ENCODE results near the gene SAP25. TPM values are rescaled to one million over a fixed set of nuclear protein-coding genes. Genes with fewer than 3 reads are reported as not detected.

The SAP25 gene
- total RNA-seq, 1 donor from 2014 or later: 0.77 TPM

DNA sequence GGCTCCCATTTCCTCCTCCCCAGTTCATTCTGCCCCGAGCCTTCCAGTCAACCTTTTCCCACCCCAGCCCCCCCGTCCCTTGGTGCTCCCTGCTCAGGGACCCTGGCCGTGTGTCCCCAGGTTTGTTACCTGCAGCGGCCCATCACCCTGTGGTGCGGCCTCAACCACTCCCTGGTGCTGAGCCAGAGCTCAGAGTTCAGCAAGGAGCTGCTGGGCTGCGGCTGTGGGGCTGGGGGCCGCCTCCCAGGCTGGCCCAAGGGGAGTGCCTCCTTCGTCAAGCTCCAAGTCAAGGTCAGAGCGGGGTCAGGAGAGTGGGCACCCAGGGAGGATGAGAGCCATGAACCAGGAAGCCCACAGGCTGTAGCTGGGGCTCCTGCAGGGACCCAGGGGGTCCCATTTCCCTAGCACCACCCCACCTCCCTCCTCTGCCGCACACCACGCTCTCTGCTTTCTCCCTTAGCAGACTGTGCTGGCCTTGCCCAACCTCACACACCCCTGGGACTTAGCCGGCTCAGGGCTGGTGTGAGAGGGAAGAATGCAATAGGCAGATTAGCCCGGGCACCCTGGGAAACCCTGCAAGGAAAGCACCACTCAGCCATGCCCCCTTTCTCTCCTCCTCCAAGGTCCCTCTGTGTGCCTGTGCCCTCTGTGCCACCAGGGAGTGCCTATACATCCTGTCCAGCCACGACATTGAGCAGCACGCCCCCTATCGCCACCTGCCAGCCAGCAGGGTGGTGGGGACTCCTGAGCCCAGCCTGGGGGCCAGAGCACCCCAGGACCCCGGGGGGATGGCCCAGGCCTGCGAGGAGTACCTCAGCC is 26.4 kb upstream of the SAP25 start:
- ATAC-seq: no peak
- DNase-seq: no peak
- intact Hi-C loops (cut with micrococcal nuclease): no loop called here

DNA sequence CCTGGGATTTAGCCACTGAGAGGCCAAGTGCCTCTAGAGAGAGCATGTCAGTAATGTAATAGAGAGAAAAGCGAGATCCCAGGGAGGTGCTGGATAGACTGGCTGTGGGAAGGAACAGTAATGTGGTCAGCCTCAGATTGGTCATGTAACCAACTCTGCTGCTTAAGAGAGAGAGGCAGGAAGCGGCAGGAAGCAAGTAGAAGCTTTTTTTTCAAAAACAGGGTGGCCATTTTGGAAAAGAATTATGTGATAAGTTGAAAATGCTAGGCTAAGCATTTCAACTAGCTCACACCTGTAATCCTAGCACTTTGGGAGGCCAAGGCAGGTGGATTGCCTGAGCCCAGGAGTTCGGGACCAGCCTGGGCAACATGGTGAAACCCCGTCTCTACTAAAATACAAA is 24.7 kb upstream of the SAP25 start:
- DNase-seq (no peak), ATAC-seq (no peak)
- intact Hi-C loops (cut with micrococcal nuclease): no loop called here

DNA sequence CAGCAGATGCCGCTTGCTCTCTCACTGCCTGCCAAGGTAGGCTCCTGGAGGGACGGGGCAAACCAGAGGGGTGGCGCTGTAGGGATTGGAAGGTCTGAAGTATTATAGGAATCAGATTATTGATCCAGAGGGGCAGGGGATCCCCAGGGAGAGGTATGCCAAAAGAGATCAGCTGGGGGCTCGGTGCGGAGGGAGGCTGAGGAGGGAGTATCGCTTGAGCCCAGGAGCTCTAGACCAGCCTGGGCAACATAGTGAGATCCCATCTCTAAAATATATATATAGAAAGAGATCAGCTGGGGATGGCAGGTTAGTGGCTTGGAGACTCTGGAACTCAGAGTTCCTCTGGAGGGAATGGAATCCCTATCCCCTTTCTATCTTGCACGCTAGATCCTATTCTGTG is 21.5 kb upstream of the SAP25 start:
- ATAC-seq (no peak), DNase-seq (no peak)
- intact Hi-C loops (cut with micrococcal nuclease): no loop called here

DNA sequence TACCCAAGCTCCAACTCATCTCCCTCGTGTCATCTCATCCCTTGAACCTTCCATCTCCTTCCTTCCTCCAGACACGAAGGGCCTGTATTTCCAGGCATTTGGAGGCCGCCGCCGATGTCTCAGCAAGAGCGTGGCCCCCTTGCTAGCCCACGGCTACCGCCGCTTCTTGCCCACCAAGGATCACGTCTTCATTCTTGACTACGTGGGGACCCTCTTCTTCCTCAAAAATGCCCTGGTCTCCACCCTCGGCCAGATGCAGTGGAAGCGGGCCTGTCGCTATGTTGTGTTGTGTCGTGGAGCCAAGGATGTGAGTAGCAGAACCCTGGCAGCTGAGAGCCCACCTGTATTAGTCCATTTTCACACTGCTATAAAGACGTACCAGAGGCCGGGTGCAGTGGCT is 17.9 kb upstream of the SAP25 start:
- DNase-seq (peak; percentile 12), ATAC-seq (no peak)
- intact Hi-C loops (cut with micrococcal nuclease): no loop called here

DNA sequence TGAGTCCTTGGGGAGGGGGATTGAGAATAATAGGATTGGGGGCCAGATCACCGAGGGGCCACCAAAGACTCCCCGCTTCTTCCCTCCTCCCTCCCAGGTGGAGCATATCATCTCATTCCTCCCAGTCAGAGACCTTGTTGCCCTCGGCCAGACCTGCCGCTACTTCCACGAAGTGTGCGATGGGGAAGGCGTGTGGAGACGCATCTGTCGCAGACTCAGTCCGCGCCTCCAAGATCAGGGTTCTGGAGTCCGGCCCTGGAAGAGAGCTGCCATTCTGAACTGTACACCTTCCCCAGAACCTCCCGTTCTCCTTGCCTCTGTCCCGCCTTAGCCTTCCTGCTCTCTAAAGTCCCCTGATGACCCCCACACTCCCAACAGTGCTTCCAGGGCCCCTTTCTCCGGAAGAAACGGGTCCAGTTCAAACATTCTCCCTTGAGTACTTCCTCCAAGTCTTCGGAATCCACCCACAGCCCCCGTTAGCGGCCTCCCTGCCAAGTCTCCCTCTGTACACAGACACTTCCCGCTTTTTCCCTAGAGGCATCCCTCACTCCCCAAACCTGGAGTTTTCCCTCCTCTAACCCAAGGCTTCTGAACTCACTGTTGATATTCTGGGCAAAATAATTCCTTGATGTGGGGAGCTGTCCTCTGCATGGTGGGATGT is 16.5 kb upstream of the SAP25 start:
- no peak for ATAC-seq
- intact Hi-C loops (cut with micrococcal nuclease): no loop called here
- peak; percentile 71 for DNase-seq

DNA sequence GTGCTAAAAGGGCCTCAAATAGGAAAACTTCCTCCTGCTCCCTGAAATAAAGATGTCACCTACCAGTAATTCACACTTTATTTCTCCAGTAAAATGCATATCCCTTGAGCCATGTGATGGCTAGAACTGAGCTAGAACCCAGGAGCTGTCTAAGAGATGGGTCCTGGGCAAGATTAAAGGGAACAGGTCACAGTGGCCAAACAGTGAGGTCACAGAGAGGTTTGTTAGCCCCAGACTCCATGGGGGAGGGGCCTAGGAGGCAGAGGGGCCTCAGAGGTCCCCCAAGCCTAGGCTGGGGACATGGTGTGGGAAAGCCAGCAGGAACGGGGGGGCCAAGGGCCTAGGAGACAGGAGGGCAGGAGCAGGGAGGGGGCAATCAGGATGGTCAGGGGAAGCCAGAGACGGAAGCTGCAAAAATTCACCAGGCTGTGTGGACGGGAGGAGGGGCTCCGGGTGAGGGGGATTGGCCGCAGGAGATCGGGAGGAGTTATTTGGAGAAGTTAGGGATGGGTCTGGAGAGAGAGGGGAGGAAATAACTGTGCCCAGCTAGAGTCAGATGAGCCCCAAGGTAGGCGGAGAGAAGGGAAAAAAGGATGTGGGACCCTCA is 15.7 kb upstream of the SAP25 start:
- DNase-seq: no peak
- ATAC-seq: no peak
- intact Hi-C loops (cut with micrococcal nuclease): no loop called here

DNA sequence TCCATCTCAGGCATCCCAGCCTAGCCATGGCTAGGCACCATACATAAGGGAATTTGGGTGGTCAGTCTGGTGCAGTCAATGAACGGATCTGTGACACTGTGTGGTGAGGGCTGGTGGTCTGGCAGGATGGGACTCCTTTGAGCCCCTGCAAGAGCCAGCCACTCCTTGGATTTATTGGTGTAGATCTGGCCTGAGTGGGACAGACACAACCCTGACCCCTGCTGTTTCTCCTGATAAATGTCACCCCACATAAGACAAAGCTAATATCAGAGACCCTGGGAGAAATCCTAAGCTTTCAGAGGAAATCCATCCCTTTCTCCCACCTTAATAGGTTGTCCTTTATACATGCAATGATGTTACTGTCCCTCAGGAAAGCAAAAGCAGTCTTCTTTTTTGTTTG is 14.7 kb upstream of the SAP25 start:
- ATAC-seq: no peak
- no peak for DNase-seq
- intact Hi-C loops (cut with micrococcal nuclease): no loop called here

DNA sequence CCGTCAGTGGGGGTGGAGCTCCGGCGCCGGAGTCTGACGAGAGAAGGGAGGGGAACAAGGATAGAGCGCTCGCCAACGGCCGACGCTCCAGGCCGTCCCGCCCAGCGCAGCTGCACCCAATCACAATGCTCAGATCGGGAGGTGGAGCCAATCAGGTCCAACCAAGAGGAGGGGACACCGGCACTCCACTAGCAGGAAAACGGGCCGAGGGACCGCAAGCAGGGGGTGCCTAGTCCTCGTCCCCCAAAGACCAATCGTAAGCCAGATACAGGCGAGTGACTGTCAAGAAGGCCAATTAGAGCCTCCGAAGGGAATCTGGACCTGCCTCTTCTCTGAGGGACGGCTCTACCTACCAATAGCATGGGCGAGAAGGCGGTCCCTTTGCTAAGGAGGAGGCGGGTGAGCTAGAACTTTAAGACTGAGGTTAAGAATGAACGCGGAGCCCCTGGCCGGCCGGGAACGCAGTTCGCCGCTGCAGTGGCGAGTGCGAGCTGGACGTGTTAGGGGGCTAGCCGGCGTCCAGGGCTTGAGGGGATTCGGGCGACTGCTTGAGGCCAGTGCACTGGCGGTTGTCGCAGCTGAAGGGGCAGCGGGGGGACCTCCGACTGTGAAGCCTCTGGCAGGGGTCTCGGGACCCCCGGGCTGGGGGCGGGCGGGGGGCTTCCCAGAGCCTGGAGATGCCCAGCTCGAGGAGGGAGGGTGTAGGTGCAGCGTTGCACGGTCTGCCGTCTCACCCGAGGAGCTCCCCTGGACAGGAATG is 12.7 kb upstream of the SAP25 start, which contains the start of gene FBXO24:
FBXO24 (plus strand) TSS at position 63 of the 760 bp plus-strand sequence; CDS start at position 361, 298 bp downstream.
- intact Hi-C loops (cut with micrococcal nuclease): no loop called here
- ATAC-seq: peak; percentile 90
- peak; percentile 99 for DNase-seq

DNA sequence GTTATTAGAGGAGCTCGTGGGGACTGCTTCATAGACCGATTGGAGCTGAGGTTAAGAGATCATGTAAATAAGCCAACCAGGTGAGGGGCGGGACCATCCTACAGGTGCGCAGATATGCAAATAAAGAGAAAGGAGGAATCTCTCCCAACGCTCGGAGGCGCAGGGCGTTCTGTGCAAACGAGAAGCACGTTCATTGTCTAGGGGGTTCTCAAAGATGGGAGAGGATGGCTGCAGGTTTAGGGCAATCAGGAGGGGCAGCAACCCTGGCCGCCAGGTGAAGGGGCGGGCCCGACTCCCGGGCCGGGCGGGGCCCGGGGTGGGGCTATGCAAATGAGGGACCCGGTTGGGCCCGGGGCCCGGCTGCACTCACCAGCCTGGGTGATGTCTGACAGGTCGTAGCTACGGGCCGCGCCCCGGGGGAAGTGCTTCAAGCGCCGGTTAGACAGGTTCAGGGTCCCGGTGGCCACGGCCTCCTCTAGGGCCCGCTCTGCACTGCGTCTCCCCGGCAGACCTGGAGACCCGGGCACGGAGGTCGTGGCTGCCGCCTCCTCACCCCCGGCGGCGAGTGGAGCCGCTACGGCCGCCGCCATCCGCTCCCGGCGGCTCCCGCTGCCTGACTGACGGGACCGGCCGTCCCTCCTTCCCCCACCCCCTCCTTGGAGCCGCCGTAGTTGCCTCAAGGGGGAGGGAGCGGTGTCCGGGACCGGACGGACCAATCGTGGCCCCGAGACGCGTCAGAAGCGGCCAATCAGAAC is 12.0 kb upstream of the SAP25 start, which contains the start of gene LRCH4:
LRCH4 (minus strand) TSS at position 619 of the 755 bp plus-strand sequence; CDS start at position 590, 29 bp downstream.
- DNase-seq (no peak), ATAC-seq (peak; percentile 25)
- intact Hi-C loops (cut with micrococcal nuclease): no loop called here

DNA sequence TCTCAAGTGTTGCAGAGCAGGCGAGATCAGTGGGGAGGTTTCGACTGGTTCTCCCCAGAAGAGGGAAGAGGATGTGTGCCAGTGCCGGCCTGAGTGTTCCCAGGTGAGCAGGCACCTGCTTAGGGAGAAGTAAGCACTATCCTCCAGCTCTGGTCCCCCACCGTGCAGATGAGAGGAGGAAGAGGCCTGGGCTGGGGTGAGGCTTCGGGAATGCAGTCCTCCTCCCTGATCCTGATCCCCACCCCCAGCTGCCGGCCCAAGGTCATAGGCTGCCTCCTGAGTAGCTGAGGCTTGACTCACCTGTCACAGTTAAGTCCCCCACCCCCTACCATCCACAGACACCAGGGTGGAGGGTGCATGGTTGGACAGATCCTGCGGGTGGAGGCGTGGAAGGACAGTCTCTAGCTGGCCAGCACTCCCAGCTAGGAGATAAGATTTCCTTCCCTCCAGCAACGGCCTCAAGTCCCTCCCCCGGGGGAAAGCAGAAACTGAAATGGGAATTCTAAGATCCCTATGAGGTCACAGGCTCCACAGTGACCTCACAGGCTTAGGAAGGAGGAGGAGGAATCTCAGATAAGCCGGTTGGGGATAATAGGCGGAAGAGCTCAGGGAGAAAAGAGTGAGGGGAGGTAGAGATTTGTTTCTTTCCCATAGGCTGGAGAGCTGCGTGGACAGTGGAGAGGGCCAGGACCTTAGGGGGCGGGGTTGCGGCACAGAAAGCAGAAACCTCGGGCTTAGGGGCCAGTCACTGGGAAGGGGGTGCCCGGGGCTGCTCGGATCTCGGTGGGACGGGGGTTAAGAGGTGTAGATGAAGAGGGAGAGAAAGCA is 11.2 kb upstream of the SAP25 start:
- intact Hi-C loops (cut with micrococcal nuclease): no loop called here
- no peak for ATAC-seq
- DNase-seq: no peak

DNA sequence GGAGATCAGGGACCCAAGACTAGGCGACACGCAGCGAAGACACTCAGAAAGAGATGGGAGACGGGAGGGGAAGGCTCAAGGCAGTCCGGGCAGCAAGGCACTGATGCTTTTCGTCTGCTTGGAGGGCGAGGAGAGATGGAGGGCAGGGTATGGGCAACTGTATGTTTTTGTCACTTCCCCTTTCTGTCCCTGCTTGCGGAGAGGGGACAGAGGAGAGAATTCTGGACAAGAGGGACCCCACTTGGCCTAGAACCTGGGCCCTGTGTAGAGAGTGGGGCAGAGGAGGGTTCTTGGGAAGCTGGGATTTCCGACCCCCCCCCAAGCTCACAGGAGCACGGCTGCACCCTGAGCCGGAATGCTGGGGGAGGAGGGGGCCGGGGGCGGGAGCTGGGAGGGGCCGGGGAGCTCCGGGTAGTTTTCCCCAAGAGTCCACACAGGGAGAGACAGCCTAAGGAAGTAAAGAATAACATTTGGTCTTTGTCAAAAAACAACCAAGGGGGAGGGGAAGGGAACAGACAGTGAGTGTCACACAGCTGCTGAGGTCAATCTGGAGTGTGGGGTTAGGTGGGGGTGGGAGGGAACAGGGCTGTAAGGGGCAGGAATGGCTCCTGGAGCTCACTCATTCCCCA is 10.5 kb upstream of the SAP25 start:
- ATAC-seq: no peak
- DNase-seq: no peak
- intact Hi-C loops (cut with micrococcal nuclease): no loop called here

DNA sequence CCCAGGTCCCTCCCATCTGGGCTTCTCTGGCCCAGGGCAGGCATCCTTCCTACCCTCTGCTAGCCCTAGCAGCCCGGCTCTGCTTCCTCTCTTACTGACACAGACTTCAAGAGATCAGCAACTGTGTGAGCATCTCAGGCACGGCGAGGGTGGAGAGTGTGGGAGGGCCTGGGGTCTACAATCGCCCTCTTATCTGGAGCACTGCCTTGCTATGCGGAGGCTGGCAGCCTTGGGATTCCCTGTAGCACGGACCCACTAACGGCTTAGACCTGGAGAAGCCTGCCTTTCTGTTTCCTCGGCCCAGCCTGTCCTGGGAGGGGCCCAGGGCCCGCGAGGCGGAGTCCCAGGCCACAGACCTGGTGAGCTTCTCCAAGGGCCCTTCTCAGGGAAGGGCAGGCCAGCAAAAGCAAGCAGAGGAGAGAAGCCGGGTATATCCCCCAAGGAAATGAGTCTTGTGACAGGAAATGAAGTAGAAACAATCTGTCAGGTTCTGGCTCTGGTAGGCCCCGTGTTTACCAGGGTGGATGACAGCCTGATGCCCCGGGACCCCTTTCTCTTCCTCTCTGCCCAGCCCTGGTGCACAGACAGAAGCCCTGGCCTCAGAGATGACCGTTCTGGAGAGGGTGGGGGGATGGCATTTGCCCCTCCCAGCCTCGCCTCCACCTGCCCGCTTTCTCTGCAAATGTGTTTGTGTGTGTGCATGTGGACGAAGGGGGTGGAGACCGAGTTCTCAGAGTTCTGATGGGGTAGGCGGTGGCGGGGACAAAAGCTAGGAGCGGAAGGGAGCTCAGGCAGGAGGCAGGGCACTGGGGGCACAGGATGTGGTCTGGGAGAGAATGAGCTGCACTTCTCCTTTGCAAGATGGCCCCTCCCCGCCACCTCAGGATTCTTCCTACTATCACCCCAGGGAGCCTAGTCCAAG is 9.7 kb upstream of the SAP25 start:
- ATAC-seq: no peak
- intact Hi-C loops (cut with micrococcal nuclease): no loop called here
- DNase-seq: peak; percentile 74

DNA sequence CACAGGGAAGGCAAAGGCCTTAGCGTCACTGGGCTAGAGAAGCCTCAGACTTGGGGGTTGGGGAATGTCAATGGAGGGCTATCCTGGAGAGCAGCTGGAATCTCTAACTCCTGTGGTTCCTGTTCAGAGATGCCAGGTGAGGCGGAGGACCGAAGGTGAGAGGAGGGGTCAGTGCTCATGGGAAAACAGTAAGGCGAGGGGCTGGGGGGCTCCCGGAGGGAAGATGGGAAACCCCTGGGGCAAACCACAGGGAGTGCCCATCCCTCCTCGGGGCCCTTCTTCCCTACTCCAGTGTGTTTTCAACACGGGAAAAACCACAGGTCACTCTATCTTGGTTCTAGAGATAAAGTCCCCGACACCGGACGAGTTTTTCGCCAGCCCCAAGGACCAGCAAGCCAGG is 8.9 kb upstream of the SAP25 start:
- intact Hi-C loops (cut with micrococcal nuclease): no loop called here
- ATAC-seq (no peak), DNase-seq (no peak)

DNA sequence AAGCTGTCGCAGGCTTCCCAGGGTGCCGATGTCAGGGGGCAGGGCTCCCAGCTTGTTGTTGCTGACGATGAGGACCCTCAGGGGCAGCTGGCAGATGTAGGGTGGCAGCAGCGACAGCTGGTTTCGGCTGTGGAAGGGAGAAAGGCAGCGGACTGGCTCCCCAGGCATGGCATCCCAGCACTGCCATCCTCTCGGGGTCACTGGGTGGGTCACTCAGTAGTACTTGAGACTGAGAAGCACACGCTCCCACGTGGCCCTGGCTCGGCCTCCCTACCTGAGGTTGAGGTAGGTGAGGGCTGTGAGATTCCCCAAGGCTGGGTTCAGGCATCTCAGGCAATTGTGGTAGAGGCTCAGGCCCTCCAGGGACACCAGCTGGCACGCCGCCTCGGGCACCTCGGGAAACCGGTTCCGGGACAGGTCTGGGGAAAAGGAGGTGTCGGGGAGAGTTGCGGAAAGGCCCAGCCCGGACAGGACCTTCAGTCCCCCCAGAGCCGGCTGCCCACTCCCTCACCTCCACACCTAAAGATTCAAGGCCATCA is 8.4 kb upstream of the SAP25 start:
- intact Hi-C loops (cut with micrococcal nuclease): no loop called here
- DNase-seq: no peak
- ATAC-seq: no peak

DNA sequence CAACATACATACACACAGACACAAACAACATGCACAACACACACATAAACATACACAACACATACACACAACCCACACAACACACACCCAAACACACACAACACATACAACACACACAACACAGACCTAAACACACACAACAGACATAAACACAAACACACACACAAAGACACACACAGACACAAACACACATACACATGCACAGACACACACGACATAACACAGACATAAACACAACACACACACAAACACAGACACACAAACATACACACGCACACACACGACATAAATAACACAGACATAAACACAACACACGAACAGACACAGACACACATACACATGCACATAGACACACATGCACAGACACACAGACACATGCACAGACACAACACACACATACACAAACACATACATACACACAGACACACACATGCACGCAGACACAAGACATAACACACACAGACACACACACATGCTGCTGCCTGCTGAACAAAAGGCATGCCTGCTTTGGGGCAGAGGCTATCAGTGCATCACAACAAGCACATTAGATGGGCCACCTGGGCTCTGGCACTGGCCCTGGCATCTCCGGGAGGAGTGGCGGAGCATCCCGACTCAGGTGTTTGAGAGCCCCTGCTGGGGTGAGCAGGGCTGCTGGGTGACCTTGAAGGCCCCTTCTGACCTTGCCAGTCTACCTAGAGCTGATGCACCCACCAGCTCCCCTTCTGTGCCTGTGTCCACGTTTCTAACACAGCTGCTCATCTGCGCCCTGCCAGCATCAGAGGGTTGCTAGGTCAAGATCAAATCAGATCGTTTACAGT is 7.0 kb upstream of the SAP25 start:
- peak; percentile 29 for DNase-seq
- ATAC-seq: no peak
- intact Hi-C loops (cut with micrococcal nuclease): no loop called here
